H1 (cell line): ENCODE results near the gene NRL. TPM values are rescaled to one million over a fixed set of nuclear protein-coding genes. Genes with fewer than 3 reads are reported as not detected.

ENCODE experiments used
- CTCF ChIA-PET: fragments of 300-600 bp; sonication (Branson Sonifier 250); formaldehyde crosslinking; loops from one replicate; lab custom pipeline; 2021; ENCODE audit not compliant: partially characterized antibody; lab: Charles Lee
- POLR2A ChIA-PET: fragments of 300-600 bp; sonication (Branson Sonifier 250); formaldehyde crosslinking; loops from one replicate; lab custom pipeline; 2021; ENCODE audit warnings: inconsistent platforms; ENCODE audit not compliant: partially characterized antibody; lab: Charles Lee
- DNase-seq, 2 experiments: peaks; one replicate each; pipeline versions ENCODE4 v3.0.0 to v3.0.0-alpha.2; 2010 to 2022; ENCODE audit warnings: low spot score in 2 of 2, low read depth in 1 of 2, mixed read lengths in 1 of 2
- FAIRE-seq: peaks from 2 replicates; lab custom pipeline; 2011; peaks lifted over from hg19 to GRCh38; lab: Jason Lieb, UNC
- H2AFZ ChIP-seq: 2 replicates; pipeline ENCODE4 v1.8.1; 2012; ENCODE audit warnings: low read length, inconsistent platforms
- H2AK5ac ChIP-seq: 2 replicates; pipeline ENCODE4 v1.6.1; 2013; ENCODE audit warnings: low read depth, low read length
- H2BK120ac ChIP-seq: replicated peaks from 2 replicates; pipeline ENCODE3; 2013; ENCODE audit warnings: low read depth, low read length, inconsistent platforms
- H2BK12ac ChIP-seq: 2 replicates; pipeline ENCODE4 v1.6.1; 2013; ENCODE audit warnings: low read depth, low read length
- H2BK15ac ChIP-seq: 2 replicates; pipeline ENCODE4 v1.6.1; 2013; ENCODE audit warnings: low read length
- H2BK20ac ChIP-seq: 2 replicates; pipeline ENCODE4 v1.6.1; 2013; ENCODE audit warnings: low read length
- H2BK5ac ChIP-seq: 2 replicates; pipeline ENCODE4 v1.6.1; 2013; ENCODE audit warnings: low read depth, low read length
- H3K14ac ChIP-seq: 2 replicates; pipeline ENCODE4 v1.6.1; 2013; ENCODE audit warnings: inconsistent platforms; ENCODE audit not compliant: insufficient read length
- H3K18ac ChIP-seq: 2 replicates; pipeline ENCODE4 v1.6.1; 2013; ENCODE audit warnings: low read length; ENCODE audit errors: extremely low read depth
- H3K23ac ChIP-seq: 2 replicates; pipeline ENCODE4 v1.6.1; 2013; ENCODE audit warnings: inconsistent platforms; ENCODE audit not compliant: insufficient read length
- H3K23me2 ChIP-seq: 2 replicates; pipeline ENCODE4 v1.6.1; 2013; ENCODE audit warnings: low read depth, low read length
- H3K27ac ChIP-seq: 2 replicates; pipeline ENCODE4 v1.6.1; 2011; ENCODE audit warnings: low read depth, low read length, inconsistent platforms
- H3K27me3 ChIP-seq, 4 experiments: replicated peaks in 1 of 4; 1 replicate in 1 of 4; 2 replicates in 3 of 4; pipeline versions ENCODE4 v1.6.1 to v1.8.1; 2011 to 2013; ENCODE audit warnings: low read length in 3 of 4, mild to moderate bottlenecking in 3 of 4, inconsistent platforms in 2 of 4, mixed read lengths in 2 of 4, moderate library complexity in 1 of 4; ENCODE audit not compliant: control insufficient read depth in 3 of 4, insufficient read depth in 3 of 4; ENCODE audit errors: extremely low read depth in 1 of 4
- H3K36me3 ChIP-seq, 4 experiments: 2 replicates each; pipeline versions ENCODE4 v1.6.1 to v1.8.1; 2011 to 2013; ENCODE audit warnings: mild to moderate bottlenecking in 4 of 4, low read length in 3 of 4, moderate library complexity in 2 of 4, control low read depth in 1 of 4, inconsistent platforms in 1 of 4; ENCODE audit not compliant: insufficient read depth in 4 of 4, control insufficient read depth in 2 of 4
- H3K4ac ChIP-seq: replicated peaks from 2 replicates; pipeline ENCODE3; 2013; ENCODE audit warnings: low read length, low read depth, mixed read lengths, inconsistent platforms; ENCODE audit not compliant: insufficient read length
- H3K4me1 ChIP-seq, 4 experiments: replicated peaks in 1 of 4; 1 replicate in 1 of 4; 2 replicates in 3 of 4; pipeline versions ENCODE4 v1.6.1 to v1.8.1; 2011 to 2013; ENCODE audit warnings: low read length in 3 of 4, inconsistent platforms in 2 of 4, mixed read lengths in 1 of 4; ENCODE audit not compliant: insufficient read depth in 4 of 4, control insufficient read depth in 3 of 4
- H3K4me2 ChIP-seq, 2 experiments: 2 replicates each; pipeline versions ENCODE4 v1.6.1 to v1.8.1; 2011 to 2013; ENCODE audit warnings: low read depth in 2 of 2, low read length in 2 of 2, control low read depth in 1 of 2, inconsistent platforms in 1 of 2, mild to moderate bottlenecking in 1 of 2; ENCODE audit not compliant: insufficient read depth in 1 of 2
- H3K4me3 ChIP-seq, 4 experiments: fragments of 200-600, 300-600 bp in 1 of 4; sonication (generic), shearing (Covaris generic), sonication (Bioruptor Twin) in 1 of 4; 2 replicates each; pipeline versions ENCODE4 v1.5.1 to v1.8.1; 2011 to 2016; ENCODE audit warnings: low read length in 4 of 4, low read depth in 3 of 4, control low read depth in 2 of 4, inconsistent platforms in 2 of 4, mild to moderate bottlenecking in 2 of 4, mixed read lengths in 1 of 4, moderate library complexity in 1 of 4; ENCODE audit not compliant: insufficient read depth in 2 of 4; ENCODE audit errors: extremely low read depth in 1 of 4
- H3K56ac ChIP-seq: replicated peaks from 2 replicates; pipeline ENCODE3; 2013; ENCODE audit warnings: low read depth, mild to moderate bottlenecking, mixed read lengths, low read length, inconsistent platforms; ENCODE audit not compliant: insufficient read length
- H3K79me1 ChIP-seq: 2 replicates; pipeline ENCODE4 v1.6.1; 2013; ENCODE audit warnings: low read depth, low read length, control low read depth
- H3K79me2 ChIP-seq, 2 experiments: 2 replicates each; pipeline versions ENCODE4 v1.6.1 to v1.8.1; 2012 to 2013; ENCODE audit warnings: low read length in 2 of 2, mild to moderate bottlenecking in 2 of 2, inconsistent platforms in 1 of 2; ENCODE audit not compliant: insufficient read depth in 2 of 2, control insufficient read depth in 1 of 2
- H3K9ac ChIP-seq, 4 experiments: replicated peaks in 1 of 4; 1 replicate in 1 of 4; 2 replicates in 3 of 4; pipeline versions ENCODE4 v1.6.1 to v1.8.1; 2011 to 2013; ENCODE audit warnings: low read depth in 3 of 4, low read length in 3 of 4, control low read depth in 2 of 4, mild to moderate bottlenecking in 2 of 4, moderate library complexity in 2 of 4, inconsistent platforms in 1 of 4; ENCODE audit errors: extremely low read depth in 1 of 4
- H3K9me3 ChIP-seq, 2 experiments: 2 replicates each; pipeline versions ENCODE4 v1.6.1 to v1.8.1; 2012 to 2013; ENCODE audit warnings: mild to moderate bottlenecking in 2 of 2, moderate library complexity in 2 of 2, control low read depth in 1 of 2, inconsistent platforms in 1 of 2, low read depth in 1 of 2, low read length in 1 of 2, mixed read lengths in 1 of 2; ENCODE audit not compliant: insufficient read depth in 2 of 2
- H4K20me1 ChIP-seq, 2 experiments: replicated peaks in 1 of 2; 2 replicates each; pipeline versions ENCODE3 to v1.8.1; 2011 to 2013; ENCODE audit warnings: inconsistent platforms in 2 of 2, low read length in 2 of 2, mild to moderate bottlenecking in 1 of 2; ENCODE audit not compliant: insufficient read depth in 2 of 2, control insufficient read depth in 1 of 2
- H4K5ac ChIP-seq: 2 replicates; pipeline ENCODE4 v1.6.1; 2013; ENCODE audit warnings: low read length, low read depth, mixed read lengths, inconsistent platforms; ENCODE audit not compliant: insufficient read length
- H4K8ac ChIP-seq: 2 replicates; pipeline ENCODE4 v1.8.0; 2013; ENCODE audit warnings: mild to moderate bottlenecking, moderate library complexity, low read length, inconsistent platforms; ENCODE audit not compliant: insufficient read depth; ENCODE audit errors: extremely low read depth
- H4K91ac ChIP-seq: replicated peaks from 2 replicates; pipeline ENCODE3; 2013; ENCODE audit warnings: low read length, mixed read lengths, inconsistent platforms; ENCODE audit not compliant: insufficient read length
- CTCF ChIP-seq, 3 experiments: IDR thresholded peaks; 1 replicate in 2 of 3; 2 replicates in 1 of 3; pipeline versions ENCODE4 v1.5.1 to v1.6.1; 2011; ENCODE audit warnings: low read length in 3 of 3, mild to moderate bottlenecking in 3 of 3, inconsistent platforms in 2 of 3, low read depth in 1 of 3, moderate library complexity in 1 of 3; ENCODE audit not compliant: insufficient read depth in 1 of 3; ENCODE audit errors: control extremely low read depth in 1 of 3
- WGBS, 2 experiments: shearing (Covaris generic) in 1 of 2; methylation state at CpG; one replicate each; pipeline versions ENCODE4 v1.1.6 to v1.1.7; 2013 to 2015; ENCODE audit warnings: low lambda C conversion rate in 2 of 2, mixed read lengths in 2 of 2, inconsistent platforms in 1 of 2, low coverage in 1 of 2, missing lambda C conversion rate in 1 of 2; ENCODE audit not compliant: insufficient replicate concordance in 2 of 2, insufficient coverage in 1 of 2, insufficient read length in 1 of 2; ENCODE audit errors: extremely low coverage in 1 of 2, missing lambda C conversion rate in 1 of 2; 5-methylcytosine and 5-hydroxymethylcytosine counted together
- polyA plus RNA-seq, 7 experiments: library from polyadenylated mRNA; depleted of rRNA in 3 of 7; stranded (reverse) in 5 of 7; unstranded in 2 of 7; fragments of >200 nt in 5 of 7; fragments of 200-250 nt in 2 of 7; gene quantifications; 1 replicate in 5 of 7; 2 replicates in 1 of 7; 4 replicates in 1 of 7; pipeline versions ENCODE4 v1.2.1 to v1.2.3, GENCODE V29; 2011 to 2013; ENCODE audit warnings: missing spikeins in 2 of 7, mixed read lengths in 2 of 7
- total RNA-seq: library from RNA; stranded (reverse); fragmentation: NEBNext Ultra II Directional; extraction: Animal tissue kit (Norgen Biotek cat#: 25700); gene quantifications from 2 replicates; pipeline ENCODE4 v1.2.1, GENCODE V29; 2021

Gene NRL
- total and polyA plus RNA-seq, 2 of the 8 experiments (the other 6 are each of a cell fraction or from before 2014, with no cell fraction given): 1.1 to 2.2 TPM

GRCh38 chr14:24071144-24071697 is 43.5 kb downstream of the NRL start, which contains the start of gene CPNE6:
CPNE6 (plus strand) TSS chr14:24071562; CDS start chr14:24072937, 1,375 bp downstream.
- no peaks in the 10 kb centered on the region for H3K4me1 ChIP-seq
- no peak for TF ChIP-seq CTCF (IDR thresholded peaks at IDR 0.05; ENCODE audit: control extremely low read depth in 1 of 3, insufficient read depth in 1 of 3, low read depth in 1 of 3, low read length in 3 of 3)
- H3K9me3 ChIP-seq: no peaks in the 10 kb centered on the region
- H4K8ac ChIP-seq: no peak within 1 kb of the TSS
- H3K23me2 ChIP-seq: no peaks in the 10 kb centered on the region
- H3K9ac ChIP-seq: no peak within 1 kb of the TSS
- no peak within 1 kb of the TSS for H3K27ac ChIP-seq
- no peak within 1 kb of the TSS for H2BK120ac ChIP-seq
- no peak within 1 kb of the TSS for H3K23ac ChIP-seq
- no peak within 1 kb of the TSS for H3K4me2 ChIP-seq
- H3K4ac ChIP-seq: no peak within 1 kb of the TSS
- no peak for DNase-seq
- no peak within 1 kb of the TSS for H2BK5ac ChIP-seq
- no peak within 1 kb of the TSS for H3K14ac ChIP-seq
- no peak within 1 kb of the TSS for H4K5ac ChIP-seq
- FAIRE-seq: no peak
- no peaks in the 10 kb centered on the region for H3K79me2 ChIP-seq
- no peak within 1 kb of the TSS for H3K18ac ChIP-seq
- H3K56ac ChIP-seq: no peak within 1 kb of the TSS
- H4K91ac ChIP-seq: no peak within 1 kb of the TSS
- H3K27me3 ChIP-seq: no peaks in the 10 kb centered on the region; a peak in 1 of 7 replicates
- H2BK20ac ChIP-seq: no peak within 1 kb of the TSS
- no peak within 1 kb of the TSS for H3K4me3 ChIP-seq
- 86% methylated on average over 8 of the region's 19 CpGs; no CpG with 5 or more reads in 1 of the 2 experiments for WGBS, 2 experiments
- ChIA-PET CTCF (interaction anchor here (1.0 to 23.8 kb wide), 6 partner anchors 9 to 37 kb away, joined by 5 to 316 read pairs (median 14); partner anchors contain the start of genes CARMIL3 and PCK2), POLR2A (interaction anchor here (1.2 to 27.2 kb wide), 5 partner anchors 9 to 28 kb away, joined by 3 to 626 read pairs (median 7); partner anchors contain the start of gene PCK2)
- 0 out of 2 replicates have a peak within 1 kb of the TSS, but pooled peaks have one; percentile 50 for H2BK12ac ChIP-seq
- H3K36me3 ChIP-seq: no peaks in the 10 kb centered on the region
- 0 out of 2 replicates have a peak within 1 kb of the TSS, but pooled peaks have one; percentile 75 for H2BK15ac ChIP-seq
- no peaks in the 10 kb centered on the region for H3K79me1 ChIP-seq
- H2AFZ ChIP-seq: no peak within 1 kb of the TSS
- no peaks in the 10 kb centered on the region for H4K20me1 ChIP-seq
- no peak within 1 kb of the TSS for H2AK5ac ChIP-seq
